WTC11 (cell line): ENCODE measurements around the gene BDH1. TPM values are rescaled to one million over a fixed set of nuclear protein-coding genes. Genes with fewer than 3 reads are reported as not detected.

Experiments used
- ATAC-seq: fragments of 200-7000 bp; cut with Tn5 transposase; 2 replicates; pipeline ENCODE4 v1.10.0; 2021; ENCODE audit warnings: mild to moderate bottlenecking, moderate library complexity
- CTCF ChIA-PET: fragments of 300-600 bp; sonication (Branson Sonifier 250); formaldehyde crosslinking; loops from one replicate; lab custom pipeline; 2021; ENCODE audit warnings: antibody characterized with exemption; lab: Charles Lee
- POLR2A ChIA-PET: fragments of 350-600 bp; sonication (Branson Sonifier 250); formaldehyde crosslinking; loops from one replicate; lab custom pipeline; 2021; ENCODE audit warnings: antibody characterized with exemption; lab: Charles Lee
- DNase-seq: peaks from one replicate; pipeline ENCODE4 v3.0.0; 2021; ENCODE audit warnings: low spot score
- H3K27ac Mint-ChIP-seq: 2 replicates; pipeline ENCODE4 v1.8.0; 2021; ENCODE audit warnings: mixed read lengths
- H3K27me3 Mint-ChIP-seq: 2 replicates; pipeline ENCODE4 v1.8.0; 2021; ENCODE audit warnings: low read depth, mild to moderate bottlenecking, moderate library complexity, mixed read lengths
- H3K36me3 Mint-ChIP-seq: 2 replicates; pipeline ENCODE4 v1.8.0; 2021; ENCODE audit warnings: mixed read lengths
- H3K4me1 Mint-ChIP-seq: 2 replicates; pipeline ENCODE4 v1.8.0; 2022; ENCODE audit warnings: mixed read lengths
- H3K4me3 Mint-ChIP-seq: 2 replicates; pipeline ENCODE4 v1.8.0; 2021; ENCODE audit warnings: mild to moderate bottlenecking, moderate library complexity, mixed read lengths
- H3K9me3 Mint-ChIP-seq: 2 replicates; pipeline ENCODE4 v1.8.0; 2021; ENCODE audit warnings: mixed read lengths
- ELF4 ChIP-seq: sonication (generic); formaldehyde crosslinking; IDR thresholded peaks from 2 replicates; pipeline ENCODE4 v1.8.1; 2022; ENCODE audit warnings: low read depth, mild to moderate bottlenecking, moderate library complexity, missing genetic modification reagents
- FOXJ3 ChIP-seq: sonication (generic); formaldehyde crosslinking; IDR thresholded peaks from 2 replicates; pipeline ENCODE4 v1.9.0; 2021; ENCODE audit warnings: missing genetic modification reagents, mild to moderate bottlenecking, borderline replicate concordance
- GRHL2 ChIP-seq: fragments of 250-450 bp; sonication (Bioruptor Pico); IDR thresholded peaks from 2 replicates; pipeline ENCODE4 v1.8.0; 2022; ENCODE audit warnings: mild to moderate bottlenecking, moderate library complexity; ENCODE audit not compliant: insufficient replicate concordance, severe bottlenecking
- GTF2I ChIP-seq: fragments of 250-450 bp; sonication (Bioruptor Pico); conservative IDR thresholded peaks from 2 replicates; pipeline ENCODE4 v1.4.0; 2021; ENCODE audit warnings: mild to moderate bottlenecking
- JAZF1 ChIP-seq: fragments of 250-450 bp; sonication (Bioruptor Pico); IDR thresholded peaks from 2 replicates; pipeline ENCODE4 v1.9.0; 2021; ENCODE audit warnings: moderate library complexity, mild to moderate bottlenecking, inconsistent platforms
- JUN ChIP-seq: sonication (generic); formaldehyde crosslinking; IDR thresholded peaks from 2 replicates; pipeline ENCODE4 v1.8.0; 2023; ENCODE audit warnings: mild to moderate bottlenecking, missing genetic modification reagents
- NFE2L1 ChIP-seq: sonication (generic); formaldehyde crosslinking; IDR thresholded peaks from 2 replicates; pipeline ENCODE4 v1.8.1; 2023; ENCODE audit warnings: missing genetic modification reagents
- PRRX2 ChIP-seq: fragments of 250-450 bp; sonication (Bioruptor Pico); IDR thresholded peaks from 2 replicates; pipeline ENCODE4 v1.8.0; 2021; ENCODE audit warnings: mild to moderate bottlenecking
- TEAD4 ChIP-seq: sonication (generic); formaldehyde crosslinking; IDR thresholded peaks from 2 replicates; pipeline ENCODE4 v1.8.0; 2022; ENCODE audit warnings: mild to moderate bottlenecking, missing genetic modification reagents
- TP53 ChIP-seq: sonication (generic); formaldehyde crosslinking; IDR thresholded peaks from 2 replicates; pipeline ENCODE4 v1.8.1; 2023; ENCODE audit warnings: mild to moderate bottlenecking, missing genetic modification reagents
- USF1 ChIP-seq: sonication (generic); formaldehyde crosslinking; IDR thresholded peaks from 2 replicates; pipeline ENCODE4 v1.8.0; 2022; ENCODE audit warnings: mild to moderate bottlenecking, missing genetic modification reagents
- ZNF138 ChIP-seq: sonication (generic); formaldehyde crosslinking; conservative IDR thresholded peaks from 2 replicates; pipeline ENCODE4 v1.8.1; 2022; ENCODE audit warnings: mild to moderate bottlenecking, moderate library complexity, missing genetic modification reagents
- ZNF263 ChIP-seq: sonication (generic); formaldehyde crosslinking; IDR thresholded peaks from 2 replicates; pipeline ENCODE4 v1.8.1; 2022; ENCODE audit warnings: low read depth, mild to moderate bottlenecking, moderate library complexity, missing genetic modification reagents
- total RNA-seq: library from RNA; stranded (reverse); gene quantifications from 3 replicates; pipeline ENCODE4 v1.2.3, GENCODE V29; 2021
- TF ChIP-seq, protein P1 (sequence below): sonication (generic); formaldehyde crosslinking; IDR thresholded peaks from 2 replicates; pipeline ENCODE4 v1.8.1; 2023; ENCODE audit warnings: mild to moderate bottlenecking, missing genetic modification reagents
- TF ChIP-seq, protein P2 (sequence below): fragments of 200-600 bp; IDR thresholded peaks from 2 replicates; pipeline ENCODE4 v1.8.0; 2022; ENCODE audit warnings: antibody characterized with exemption
- TF ChIP-seq, protein P3 (sequence below): fragments of 250-450 bp; sonication (Bioruptor Pico); conservative IDR thresholded peaks from 2 replicates; pipeline ENCODE4 v1.9.0; 2021; ENCODE audit warnings: mild to moderate bottlenecking
- TF ChIP-seq, protein P4 (sequence below): sonication (generic); formaldehyde crosslinking; IDR thresholded peaks from 2 replicates; pipeline ENCODE4 v1.8.1; 2023; ENCODE audit warnings: mild to moderate bottlenecking, missing genetic modification reagents

The BDH1 gene
- total RNA-seq, 1 experiment from 2014 or later, result 26.8 TPM

DNA sequence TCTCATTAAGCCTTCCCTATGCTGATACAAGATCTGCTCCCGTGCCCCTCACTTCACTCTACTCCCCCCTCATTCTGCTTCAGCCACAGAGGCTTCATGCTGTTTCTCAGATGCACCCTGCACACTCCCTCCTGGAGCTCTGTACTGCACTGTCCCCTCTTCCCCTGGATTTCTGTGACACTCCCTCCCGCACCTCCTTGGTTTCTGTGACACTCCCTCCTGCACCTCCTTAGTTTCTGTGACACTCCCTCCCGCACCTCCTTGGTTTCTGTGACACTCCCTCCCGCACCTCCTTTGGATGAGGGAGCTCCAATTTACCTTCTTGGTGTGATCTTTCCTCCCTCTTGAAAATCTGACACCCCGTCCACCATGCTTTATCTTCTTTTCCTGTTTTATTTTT, 28.2 kb downstream of the BDH1 start (continued):
- TF ChIP-seq, protein P1, sequence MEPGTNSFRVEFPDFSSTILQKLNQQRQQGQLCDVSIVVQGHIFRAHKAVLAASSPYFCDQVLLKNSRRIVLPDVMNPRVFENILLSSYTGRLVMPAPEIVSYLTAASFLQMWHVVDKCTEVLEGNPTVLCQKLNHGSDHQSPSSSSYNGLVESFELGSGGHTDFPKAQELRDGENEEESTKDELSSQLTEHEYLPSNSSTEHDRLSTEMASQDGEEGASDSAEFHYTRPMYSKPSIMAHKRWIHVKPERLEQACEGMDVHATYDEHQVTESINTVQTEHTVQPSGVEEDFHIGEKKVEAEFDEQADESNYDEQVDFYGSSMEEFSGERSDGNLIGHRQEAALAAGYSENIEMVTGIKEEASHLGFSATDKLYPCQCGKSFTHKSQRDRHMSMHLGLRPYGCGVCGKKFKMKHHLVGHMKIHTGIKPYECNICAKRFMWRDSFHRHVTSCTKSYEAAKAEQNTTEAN (CRISPR knock-in tag), result no peak
- TF ChIP-seq TP53 (CRISPR knock-in tag), result no peak

DNA sequence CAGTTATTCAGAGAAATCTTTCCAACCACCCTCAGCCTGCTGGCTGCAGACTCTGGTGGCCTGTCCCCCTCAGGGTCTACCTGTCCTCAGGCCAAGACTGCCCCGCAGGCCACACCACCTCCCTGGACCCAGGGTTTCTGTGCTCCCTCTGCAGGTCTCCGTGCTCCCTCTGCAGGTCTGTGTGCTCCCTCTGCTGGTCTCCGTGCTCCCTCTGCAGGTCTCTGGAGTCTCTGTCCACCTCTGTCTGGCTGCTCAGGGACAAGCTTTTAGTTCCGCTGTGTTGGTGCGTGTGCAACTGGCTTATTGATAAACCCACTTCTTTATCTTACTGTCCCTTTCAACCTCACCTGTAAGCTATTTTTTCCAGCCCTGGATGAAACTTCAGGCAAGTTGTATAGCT, 30.1 kb downstream of the BDH1 start:
- ATAC-seq (no peak), DNase-seq (no peak)
- peaks cover 5% of the 10 kb centered on the region for H3K36me3 Mint-ChIP-seq
- peaks cover 20% of the 10 kb centered on the region for H3K4me1 Mint-ChIP-seq
- ChIA-PET POLR2A (no interaction called here), CTCF (interaction anchor here (2.9 kb wide), 1 partner anchor 16 kb away, joined by 12 read pairs; no protein-coding TSS in a partner anchor)
- H3K27ac Mint-ChIP-seq, result peak overlapping the region; percentile 31; the same call in 1 of the 2 replicates
- no peak overlapping the region for H3K4me3 Mint-ChIP-seq
- TF ChIP-seq USF1 (CRISPR knock-in tag) (no peak), ZNF263 (CRISPR knock-in tag) (peak; percentile 93)
- H3K27me3 Mint-ChIP-seq, result no peaks in the 10 kb centered on the region
- H3K9me3 Mint-ChIP-seq, result no peaks in the 10 kb centered on the region

GRCh38 chr3:197524128-197524527, 31.6 kb downstream of the BDH1 start:
- ATAC-seq (no peak), DNase-seq (no peak)
- H3K4me1 Mint-ChIP-seq, result peaks cover 32% of the 10 kb centered on the region
- TF ChIP-seq TEAD4 (CRISPR knock-in tag), result no peak
- TF ChIP-seq NFE2L1 (CRISPR knock-in tag), result no peak
- no peak for TF ChIP-seq JAZF1
- TF ChIP-seq FOXJ3 (CRISPR knock-in tag), result no peak
- TF ChIP-seq JUN (CRISPR knock-in tag), result no peak
- TF ChIP-seq, protein P2, sequence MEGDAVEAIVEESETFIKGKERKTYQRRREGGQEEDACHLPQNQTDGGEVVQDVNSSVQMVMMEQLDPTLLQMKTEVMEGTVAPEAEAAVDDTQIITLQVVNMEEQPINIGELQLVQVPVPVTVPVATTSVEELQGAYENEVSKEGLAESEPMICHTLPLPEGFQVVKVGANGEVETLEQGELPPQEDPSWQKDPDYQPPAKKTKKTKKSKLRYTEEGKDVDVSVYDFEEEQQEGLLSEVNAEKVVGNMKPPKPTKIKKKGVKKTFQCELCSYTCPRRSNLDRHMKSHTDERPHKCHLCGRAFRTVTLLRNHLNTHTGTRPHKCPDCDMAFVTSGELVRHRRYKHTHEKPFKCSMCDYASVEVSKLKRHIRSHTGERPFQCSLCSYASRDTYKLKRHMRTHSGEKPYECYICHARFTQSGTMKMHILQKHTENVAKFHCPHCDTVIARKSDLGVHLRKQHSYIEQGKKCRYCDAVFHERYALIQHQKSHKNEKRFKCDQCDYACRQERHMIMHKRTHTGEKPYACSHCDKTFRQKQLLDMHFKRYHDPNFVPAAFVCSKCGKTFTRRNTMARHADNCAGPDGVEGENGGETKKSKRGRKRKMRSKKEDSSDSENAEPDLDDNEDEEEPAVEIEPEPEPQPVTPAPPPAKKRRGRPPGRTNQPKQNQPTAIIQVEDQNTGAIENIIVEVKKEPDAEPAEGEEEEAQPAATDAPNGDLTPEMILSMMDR, result no peak
- TF ChIP-seq ZNF138, result no peak
- TF ChIP-seq, protein P3, sequence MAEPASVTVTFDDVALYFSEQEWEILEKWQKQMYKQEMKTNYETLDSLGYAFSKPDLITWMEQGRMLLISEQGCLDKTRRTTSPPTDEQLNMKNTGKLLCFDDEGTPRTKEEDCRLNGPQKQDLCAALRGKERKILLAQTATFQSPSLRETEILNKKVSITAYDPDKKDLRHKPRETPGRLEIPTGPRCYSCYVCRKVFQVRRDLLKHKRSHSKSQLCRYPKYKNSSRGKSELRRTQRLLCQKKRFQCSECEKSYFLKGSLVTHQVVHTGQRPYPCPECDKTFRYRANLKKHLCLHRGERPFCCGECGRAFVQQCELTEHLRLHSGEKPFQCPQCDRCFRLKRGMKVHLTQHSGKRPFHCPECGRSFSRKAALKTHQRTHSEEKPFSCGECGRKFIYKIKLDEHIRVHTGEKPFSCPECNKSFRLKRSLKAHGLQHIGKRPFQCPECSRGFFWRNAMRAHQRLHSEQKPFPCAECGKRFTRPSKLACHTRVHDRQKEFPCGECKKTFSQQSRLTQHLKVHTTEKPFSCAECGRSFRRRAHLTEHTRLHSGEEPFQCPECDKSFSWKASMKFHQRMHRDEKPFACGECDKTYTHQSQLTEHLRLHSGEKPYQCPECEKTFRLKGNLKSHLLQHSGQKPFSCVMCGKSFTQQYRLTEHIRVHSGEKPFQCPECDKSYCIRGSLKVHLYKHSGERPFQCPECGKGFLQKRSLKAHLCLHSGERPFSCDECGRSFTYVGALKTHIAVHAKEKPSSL (CRISPR knock-in tag), result no peak
- TF ChIP-seq GTF2I (CRISPR knock-in tag), result no peak
- TF ChIP-seq, protein P4, sequence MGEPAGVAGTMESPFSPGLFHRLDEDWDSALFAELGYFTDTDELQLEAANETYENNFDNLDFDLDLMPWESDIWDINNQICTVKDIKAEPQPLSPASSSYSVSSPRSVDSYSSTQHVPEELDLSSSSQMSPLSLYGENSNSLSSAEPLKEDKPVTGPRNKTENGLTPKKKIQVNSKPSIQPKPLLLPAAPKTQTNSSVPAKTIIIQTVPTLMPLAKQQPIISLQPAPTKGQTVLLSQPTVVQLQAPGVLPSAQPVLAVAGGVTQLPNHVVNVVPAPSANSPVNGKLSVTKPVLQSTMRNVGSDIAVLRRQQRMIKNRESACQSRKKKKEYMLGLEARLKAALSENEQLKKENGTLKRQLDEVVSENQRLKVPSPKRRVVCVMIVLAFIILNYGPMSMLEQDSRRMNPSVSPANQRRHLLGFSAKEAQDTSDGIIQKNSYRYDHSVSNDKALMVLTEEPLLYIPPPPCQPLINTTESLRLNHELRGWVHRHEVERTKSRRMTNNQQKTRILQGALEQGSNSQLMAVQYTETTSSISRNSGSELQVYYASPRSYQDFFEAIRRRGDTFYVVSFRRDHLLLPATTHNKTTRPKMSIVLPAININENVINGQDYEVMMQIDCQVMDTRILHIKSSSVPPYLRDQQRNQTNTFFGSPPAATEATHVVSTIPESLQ (CRISPR knock-in tag), result no peak
- no peak for TF ChIP-seq PRRX2 (CRISPR knock-in tag)
- TF ChIP-seq GRHL2 (CRISPR knock-in tag), result no peak
- no peak for TF ChIP-seq ELF4
- peaks cover 6% of the 10 kb centered on the region for H3K36me3 Mint-ChIP-seq
- CTCF ChIA-PET, result interaction anchor here (0.6 to 1.0 kb wide), 2 partner anchors 75 to 480 kb away, joined by 3 read pairs; no protein-coding TSS in a partner anchor
- POLR2A ChIA-PET, result interaction anchor here (0.6 kb wide), 1 partner anchor 17 kb away, joined by 3 read pairs; no protein-coding TSS in a partner anchor
- peak overlapping the region; percentile 43; the same call in 1 of the 2 replicates for H3K27ac Mint-ChIP-seq
- H3K27me3 Mint-ChIP-seq, result no peaks in the 10 kb centered on the region
- no peak overlapping the region for H3K4me3 Mint-ChIP-seq
- 0 out of 2 replicates have a peak, but pooled peaks cover 1% of the 10 kb centered on the region for H3K9me3 Mint-ChIP-seq
